Measurements from ENCODE around the gene PARS2. TPM values are rescaled to one million over a fixed set of nuclear protein-coding genes. Genes with fewer than 3 reads are reported as not detected.

Gene PARS2
- total RNA-seq, 1 experiment from 2014 or later, result 3.5 TPM

DNA sequence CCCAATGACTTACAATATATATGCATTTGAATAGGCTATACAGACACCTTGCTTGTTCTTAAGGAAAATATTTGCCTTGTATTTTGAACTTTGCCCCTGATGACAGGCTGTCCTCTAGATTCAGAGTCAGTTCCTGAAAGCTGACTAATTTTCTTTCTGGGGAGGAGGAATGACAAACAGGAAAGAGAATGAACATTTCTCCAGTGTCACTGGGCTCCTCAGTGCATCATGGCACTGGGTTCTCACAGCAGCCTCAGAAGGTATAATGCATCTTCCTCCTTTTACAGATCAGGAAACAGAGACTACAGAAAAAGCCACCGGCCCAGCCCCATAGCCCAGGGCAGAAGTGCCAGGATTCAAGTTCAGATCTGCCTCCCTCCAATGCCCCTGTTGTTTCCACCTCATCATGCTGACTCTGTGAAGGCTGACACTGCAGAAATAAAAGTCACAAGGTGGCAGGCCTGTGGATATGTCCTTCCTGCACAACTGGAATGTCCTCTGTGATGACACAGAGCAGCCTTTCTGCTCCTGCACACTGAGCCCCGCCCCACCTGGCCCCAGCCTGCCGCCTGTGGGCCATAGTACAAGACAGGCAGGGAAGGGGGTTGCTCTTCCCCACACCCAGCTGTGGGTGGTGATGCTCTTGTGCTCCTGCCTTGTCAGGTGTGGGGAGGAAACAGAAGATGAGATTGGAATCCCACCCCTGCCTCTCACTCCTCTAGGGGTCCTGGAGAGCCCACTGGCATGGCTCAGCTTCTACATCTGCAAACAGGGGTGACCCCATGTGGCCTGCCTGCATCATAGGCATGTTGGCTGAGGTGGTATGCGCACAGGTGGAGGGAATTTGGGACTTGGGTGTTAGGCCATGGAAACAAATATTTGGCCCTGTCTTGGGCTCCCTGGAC lies 30.4 kb upstream of the PARS2 start:
- no peaks in the 10 kb centered on the region for H3K9me3 ChIP-seq (ENCODE audit: low read length)
- H3K36me3 ChIP-seq (ENCODE audit: low read depth, low read length), result no peaks in the 10 kb centered on the region
- peaks cover 48% of the 10 kb centered on the region for H3K4me1 ChIP-seq (ENCODE audit: insufficient read depth, low read length)
- H2AFZ ChIP-seq (ENCODE audit: low read length), result no peak overlapping the region
- CTCF ChIA-PET, result interaction anchor here (1.2 kb wide), 1 partner anchor 295 kb away, joined by 3 read pairs; no protein-coding TSS in a partner anchor
- TF ChIP-seq EZH2phosphoT487 (IDR thresholded peaks at IDR 0.05; ENCODE audit: borderline replicate concordance, low read length) (no peak), EZH2 (IDR thresholded peaks at IDR 0.05; ENCODE audit: low read length, unreplicated experiment) (no peak)
- TF ChIP-seq, protein P1, sequence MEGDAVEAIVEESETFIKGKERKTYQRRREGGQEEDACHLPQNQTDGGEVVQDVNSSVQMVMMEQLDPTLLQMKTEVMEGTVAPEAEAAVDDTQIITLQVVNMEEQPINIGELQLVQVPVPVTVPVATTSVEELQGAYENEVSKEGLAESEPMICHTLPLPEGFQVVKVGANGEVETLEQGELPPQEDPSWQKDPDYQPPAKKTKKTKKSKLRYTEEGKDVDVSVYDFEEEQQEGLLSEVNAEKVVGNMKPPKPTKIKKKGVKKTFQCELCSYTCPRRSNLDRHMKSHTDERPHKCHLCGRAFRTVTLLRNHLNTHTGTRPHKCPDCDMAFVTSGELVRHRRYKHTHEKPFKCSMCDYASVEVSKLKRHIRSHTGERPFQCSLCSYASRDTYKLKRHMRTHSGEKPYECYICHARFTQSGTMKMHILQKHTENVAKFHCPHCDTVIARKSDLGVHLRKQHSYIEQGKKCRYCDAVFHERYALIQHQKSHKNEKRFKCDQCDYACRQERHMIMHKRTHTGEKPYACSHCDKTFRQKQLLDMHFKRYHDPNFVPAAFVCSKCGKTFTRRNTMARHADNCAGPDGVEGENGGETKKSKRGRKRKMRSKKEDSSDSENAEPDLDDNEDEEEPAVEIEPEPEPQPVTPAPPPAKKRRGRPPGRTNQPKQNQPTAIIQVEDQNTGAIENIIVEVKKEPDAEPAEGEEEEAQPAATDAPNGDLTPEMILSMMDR (conservative IDR thresholded peaks at IDR 0.05; ENCODE audit: low read depth, low read length), result peak; percentile 36; the same call in 1 of the 2 replicates
- no peaks in the 10 kb centered on the region for H3K27me3 ChIP-seq (ENCODE audit: low read length)
- H3F3A ChIP-seq (ENCODE audit: low read length, unreplicated experiment), result peaks cover 8% of the 10 kb centered on the region
- BruUV-seq (replicated peaks), result no TSS peak
- H3K79me2 ChIP-seq (ENCODE audit: low read length), result peaks cover 44% of the 10 kb centered on the region
- H3K9ac ChIP-seq (ENCODE audit: low read length), result peak overlapping the region; percentile 73
- intact Hi-C loops (cut with micrococcal nuclease), result loop anchor here (2.0 to 10.0 kb wide), 2 partner anchors 30 to 390 kb away; partner anchors contain the start of genes PARS2 and SSBP3
- DNase-seq (peak; percentile 84), ATAC-seq (peak; percentile 83)
- peak overlapping the region; percentile 36 for H3K4me3 ChIP-seq (ENCODE audit: low read length)
- peak overlapping the region; percentile 74 for H3K4me2 ChIP-seq (ENCODE audit: low read length)
- peak overlapping the region; percentile 98 for H3K27ac ChIP-seq (ENCODE audit: low read length)
- POLR2A ChIA-PET (ENCODE audit: unreplicated experiment), result interaction anchor here (0.6 kb wide), 1 partner anchor 91 kb away, joined by 5 read pairs; no protein-coding TSS in a partner anchor
- H4K20me1 ChIP-seq (ENCODE audit: low read length), result no peaks in the 10 kb centered on the region
- H3K9me2 ChIP-seq (replicated peaks; ENCODE audit: low read length), result no peaks in the 10 kb centered on the region

DNA sequence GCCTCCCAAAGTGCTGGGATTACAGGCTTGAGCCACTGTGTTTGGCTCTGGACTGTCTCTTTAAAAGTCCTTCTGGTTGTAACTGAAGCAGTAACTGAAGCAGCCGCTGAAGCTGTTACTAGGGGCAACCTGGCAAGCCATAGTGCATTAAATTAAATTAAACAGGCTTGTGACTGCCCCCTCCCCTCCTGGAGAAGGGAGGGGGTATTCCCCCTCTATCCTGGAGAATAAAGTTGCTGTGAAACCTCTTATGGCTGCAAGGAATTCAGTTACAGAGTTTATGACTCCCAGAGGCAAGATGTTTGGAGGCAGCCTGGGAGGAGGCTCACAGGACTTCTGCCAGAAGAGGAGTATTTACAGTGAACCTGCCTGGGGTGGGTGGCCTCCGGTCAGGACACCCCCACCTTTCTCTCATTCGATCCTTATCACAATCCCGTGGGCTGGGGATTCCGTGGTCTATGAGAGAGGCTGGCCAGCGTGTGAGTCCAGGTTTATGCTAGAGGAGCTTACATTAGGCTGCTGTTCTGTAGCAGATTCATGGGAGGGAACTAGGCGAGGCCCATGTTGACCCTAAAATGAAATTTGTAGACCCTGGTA lies 28.5 kb upstream of the PARS2 start:
- no peak overlapping the region for H3K4me2 ChIP-seq (ENCODE audit: low read length)

More for the DNA sequence above, 28.5 kb upstream of the PARS2 start:
- Histone ChIP-seq H3F3A (ENCODE audit: low read length, unreplicated experiment) (peaks cover 8% of the 10 kb centered on the region), H3K9me3 (ENCODE audit: low read length) (no peaks in the 10 kb centered on the region), H3K27me3 (ENCODE audit: low read length) (no peaks in the 10 kb centered on the region), H3K79me2 (ENCODE audit: low read length) (peaks cover 24% of the 10 kb centered on the region), H3K9me2 (replicated peaks; ENCODE audit: low read length) (no peaks in the 10 kb centered on the region), H3K4me1 (ENCODE audit: insufficient read depth, low read length) (peaks cover 36% of the 10 kb centered on the region), H3K36me3 (ENCODE audit: low read depth, low read length) (no peaks in the 10 kb centered on the region), H3K9ac (ENCODE audit: low read length) (no peak overlapping the region), H3K4me3 (ENCODE audit: low read length) (no peak overlapping the region), H3K27ac (ENCODE audit: low read length) (no peak overlapping the region), H2AFZ (ENCODE audit: low read length) (no peak overlapping the region), H4K20me1 (ENCODE audit: low read length) (no peaks in the 10 kb centered on the region)
- CTCF ChIA-PET, result interaction anchor here (0.6 kb wide), 1 partner anchor 11 kb away, joined by 4 read pairs; no protein-coding TSS in a partner anchor
- TF ChIP-seq, protein P1 (conservative IDR thresholded peaks at IDR 0.05; ENCODE audit: low read depth, low read length), result no peak
- TF ChIP-seq EZH2phosphoT487 (IDR thresholded peaks at IDR 0.05; ENCODE audit: borderline replicate concordance, low read length), result no peak
- no peak for TF ChIP-seq EZH2 (IDR thresholded peaks at IDR 0.05; ENCODE audit: low read length, unreplicated experiment)
- intact Hi-C loops (cut with micrococcal nuclease), result loop anchor here (1.0 to 10.0 kb wide), 2 partner anchors 120 to 388 kb away; partner anchors contain the start of gene SSBP3
- POLR2A ChIA-PET (ENCODE audit: unreplicated experiment), result no interaction called here
- no TSS peak for BruUV-seq (replicated peaks)
- no peak for ATAC-seq
- no peak for DNase-seq

Data from PC-3 (cell line).